SK-N-SH (cell line): ENCODE measurements around the gene FSTL5. TPM values are rescaled to one million over a fixed set of nuclear protein-coding genes. Genes with fewer than 3 reads are reported as not detected.
A peak's percentile ranks its signal among the peaks of the same experiment; 100 is the strongest.

Source experiments
- CTCF ChIA-PET: fragments of 300-600, 350-600 bp; formaldehyde crosslinking; extraction: SDS; loops from one replicate; lab custom pipeline; 2021; lab: Yijun Ruan, JAX
- POLR2A ChIA-PET: fragments of 350-600 bp; sonication (Branson Sonifier 250); formaldehyde crosslinking; extraction: SDS; loops from one replicate; lab custom pipeline; 2020; ENCODE audit warnings: antibody characterized with exemption, inconsistent platforms; lab: Yijun Ruan, JAX
- DNase-seq: peaks from one replicate; pipeline ENCODE4 v3.0.0; 2012
- H2AFZ ChIP-seq: fragments of 200-600 bp; sonication (generic); 2 replicates; pipeline ENCODE4 v1.8.1; 2016; ENCODE audit warnings: antibody characterized with exemption, mild to moderate bottlenecking, low read depth
- H3F3A ChIP-seq: fragments of 200-600 bp; sonication (generic); replicated peaks from 2 replicates; pipeline ENCODE3; 2016; ENCODE audit warnings: antibody characterized with exemption, mild to moderate bottlenecking; ENCODE audit not compliant: insufficient read depth
- H3K27ac ChIP-seq, 2 experiments: fragments of 200-500 bp in 1 of 2; fragments of 200-600 bp in 1 of 2; sonication (Bioruptor generic) in 1 of 2; sonication (generic), shearing (Covaris generic) in 1 of 2; 2 replicates each; pipeline versions ENCODE4 v1.5.1 to v1.6.1; 2014 to 2016; ENCODE audit warnings: low read depth in 2 of 2, inconsistent platforms in 1 of 2, low read length in 1 of 2, mild to moderate bottlenecking in 1 of 2, mixed read lengths in 1 of 2
- H3K27me3 ChIP-seq: fragments of 200-600 bp; sonication (generic), shearing (Covaris generic); 2 replicates; pipeline ENCODE4 v1.6.1; 2016; ENCODE audit warnings: mixed run types; ENCODE audit not compliant: insufficient read depth
- H3K36me3 ChIP-seq, 2 experiments: fragments of 200-500 bp in 1 of 2; fragments of 200-600 bp in 1 of 2; sonication (Bioruptor generic) in 1 of 2; sonication (generic) in 1 of 2; replicated peaks in 1 of 2; 2 replicates each; pipeline versions ENCODE3 to v1.5.1; 2014 to 2016; ENCODE audit warnings: low read length in 1 of 2, mild to moderate bottlenecking in 1 of 2; ENCODE audit not compliant: insufficient read depth in 2 of 2, control insufficient read depth in 1 of 2
- H3K4me1 ChIP-seq, 2 experiments: fragments of 200-500 bp in 1 of 2; fragments of 200-600 bp in 1 of 2; sonication (Bioruptor generic) in 1 of 2; sonication (generic), shearing (Covaris generic) in 1 of 2; 2 replicates each; pipeline versions ENCODE4 v1.5.1 to v1.6.1; 2014 to 2016; ENCODE audit warnings: low read depth in 1 of 2, low read length in 1 of 2, mixed run types in 1 of 2; ENCODE audit not compliant: insufficient read depth in 2 of 2, control insufficient read depth in 1 of 2
- H3K4me2 ChIP-seq: fragments of 200-600 bp; sonication (generic), shearing (Covaris generic); 2 replicates; pipeline ENCODE4 v1.6.1; 2017; ENCODE audit warnings: mixed run types
- H3K4me3 ChIP-seq, 2 experiments: fragments of 200-500 bp in 1 of 2; fragments of 200-600 bp in 1 of 2; sonication (Bioruptor generic) in 1 of 2; sonication (generic), shearing (Covaris generic) in 1 of 2; 2 replicates each; pipeline versions ENCODE4 v1.5.1 to v1.8.1; 2014 to 2016; ENCODE audit warnings: low read depth in 2 of 2, inconsistent platforms in 1 of 2, low read length in 1 of 2, mild to moderate bottlenecking in 1 of 2, mixed read lengths in 1 of 2, moderate library complexity in 1 of 2
- H3K79me2 ChIP-seq: fragments of 200-600 bp; sonication (generic); 2 replicates; pipeline ENCODE4 v1.8.1; 2017; ENCODE audit warnings: mild to moderate bottlenecking; ENCODE audit not compliant: insufficient read depth
- H3K9ac ChIP-seq: fragments of 200-600 bp; sonication (generic); 2 replicates; pipeline ENCODE4 v1.6.1; 2017; ENCODE audit warnings: mixed run types
- H3K9me2 ChIP-seq: fragments of 200-600 bp; sonication (generic); 2 replicates; pipeline ENCODE4 v1.6.1; 2017; ENCODE audit warnings: mixed run types
- H3K9me3 ChIP-seq: fragments of 200-600 bp; sonication (generic); 2 replicates; pipeline ENCODE4 v1.6.1; 2017; ENCODE audit warnings: mixed run types, mild to moderate bottlenecking, moderate library complexity
- H4K20me1 ChIP-seq: fragments of 200-600 bp; sonication (generic); 2 replicates; pipeline ENCODE4 v1.6.1; 2017; ENCODE audit warnings: mild to moderate bottlenecking, mixed run types; ENCODE audit not compliant: insufficient read depth
- CHD2 ChIP-seq: fragments of 150-350 bp; IDR thresholded peaks from 2 replicates; pipeline ENCODE4 v1.6.1; 2018; ENCODE audit warnings: low read length; ENCODE audit not compliant: partially characterized antibody
- ELF1 ChIP-seq: IDR thresholded peaks from 2 replicates; pipeline ENCODE4 v1.4.0; 2012
- EP300 ChIP-seq, 2 experiments: IDR thresholded peaks; 2 replicates each; pipeline versions ENCODE4 v1.4.0 to v1.6.1; 2012; ENCODE audit warnings: borderline replicate concordance in 1 of 2, low read depth in 1 of 2, low read length in 1 of 2
- EZH2phosphoT487 ChIP-seq: fragments of 200-600 bp; sonication (generic); IDR thresholded peaks from 2 replicates; pipeline ENCODE4 v1.6.1; 2017; ENCODE audit warnings: low read depth, mixed run types, mild to moderate bottlenecking, antibody characterized with exemption, moderate library complexity, borderline replicate concordance
- FOXJ3 ChIP-seq: sonication (generic); formaldehyde crosslinking; IDR thresholded peaks from 2 replicates; pipeline ENCODE4 v1.5.1; 2020; ENCODE audit warnings: mild to moderate bottlenecking, missing genetic modification reagents
- JUND ChIP-seq: IDR thresholded peaks from 2 replicates; pipeline ENCODE4 v1.4.0; 2012
- MEF2A ChIP-seq: IDR thresholded peaks from 2 replicates; pipeline ENCODE4 v1.4.0; 2012; ENCODE audit warnings: low read depth, borderline replicate concordance
- MXI1 ChIP-seq: IDR thresholded peaks from 2 replicates; pipeline ENCODE4 v1.6.1; 2012; ENCODE audit warnings: mild to moderate bottlenecking, low read depth, low read length, improper control_type of control experiment
- NFIC ChIP-seq: IDR thresholded peaks from 2 replicates; pipeline ENCODE4 v1.4.0; 2012; ENCODE audit warnings: borderline replicate concordance
- RAD21 ChIP-seq: IDR thresholded peaks from 2 replicates; pipeline ENCODE4 v1.6.1; 2012; ENCODE audit warnings: mild to moderate bottlenecking, low read length
- RXRA ChIP-seq: IDR thresholded peaks from 2 replicates; pipeline ENCODE4 v1.4.0; 2012; ENCODE audit warnings: low read depth, mild to moderate bottlenecking, borderline replicate concordance
- SMC3 ChIP-seq: IDR thresholded peaks from 2 replicates; pipeline ENCODE4 v1.6.1; 2012; ENCODE audit warnings: low read depth, low read length, improper control_type of control experiment
- TCF12 ChIP-seq: IDR thresholded peaks from 2 replicates; pipeline ENCODE4 v1.4.0; 2012
- YY1 ChIP-seq: IDR thresholded peaks from 2 replicates; pipeline ENCODE4 v1.4.0; 2012; ENCODE audit warnings: low read depth, mild to moderate bottlenecking
- WGBS: methylation state at CpG from one replicate; pipeline ENCODE4 v1.1.6; 2017; ENCODE audit warnings: low lambda C conversion rate; 5-methylcytosine and 5-hydroxymethylcytosine counted together
- polyA plus RNA-seq, 3 experiments: library from polyadenylated mRNA; depleted of rRNA; stranded (reverse); fragments of >200 nt; gene quantifications; 2 replicates each; pipeline ENCODE4 v1.2.3, GENCODE V29; 2012
- TF ChIP-seq, protein P1 (sequence below): fragments of 200-600 bp; sonication (generic); IDR thresholded peaks from 2 replicates; pipeline ENCODE4 v1.6.1; 2017; ENCODE audit warnings: antibody characterized with exemption, mild to moderate bottlenecking, moderate library complexity
- TF ChIP-seq, protein P2 (sequence below): fragments of 150-350 bp; IDR thresholded peaks from 2 replicates; pipeline ENCODE4 v1.6.1; 2016; ENCODE audit warnings: mild to moderate bottlenecking, low read depth, low read length
- TF ChIP-seq, protein P3 (sequence below): IDR thresholded peaks from 2 replicates; pipeline ENCODE4 v1.6.1; 2012; ENCODE audit warnings: mild to moderate bottlenecking, low read depth, low read length, moderate library complexity

Gene FSTL5
- polyA plus RNA-seq, 1 of the 3 experiments (the other 2 are of a cell fraction), result 0.07 TPM

DNA sequence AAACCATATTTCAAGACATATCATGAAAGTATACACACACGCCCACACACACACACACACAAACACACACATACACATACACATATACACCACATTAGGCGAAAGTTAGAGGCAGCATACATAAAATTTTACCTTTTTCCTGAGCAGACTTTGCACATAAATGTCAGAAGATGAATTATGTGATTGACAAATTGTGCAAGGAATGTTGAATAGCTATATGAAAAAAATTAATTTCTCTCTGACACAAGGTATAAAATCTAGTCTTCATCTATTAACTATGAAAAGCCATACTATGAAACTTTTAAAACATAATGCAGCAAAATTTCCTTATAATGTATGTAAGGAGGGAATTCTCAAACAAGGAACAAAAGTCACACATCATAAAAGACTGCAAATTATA is 24.4 kb downstream of the FSTL5 start:
- CTCF ChIA-PET, result no interaction called here

DNA sequence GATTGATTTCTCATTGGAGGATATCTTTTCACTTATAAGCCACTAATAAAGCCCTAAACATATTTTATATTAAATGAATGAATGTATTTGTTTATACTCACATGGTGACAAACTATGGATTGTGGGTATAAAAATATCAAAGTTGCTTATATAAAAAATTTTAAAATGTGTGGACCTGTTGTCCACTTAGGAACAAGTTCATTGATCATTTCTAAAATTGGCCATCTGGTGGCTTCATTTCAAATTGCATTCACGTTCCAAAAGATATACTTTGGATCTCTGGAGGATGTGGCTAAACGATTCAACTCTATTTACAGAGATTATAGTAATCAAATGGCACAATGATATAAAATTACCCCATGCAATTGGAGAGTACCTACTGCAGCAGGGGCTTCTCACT is 32.5 kb downstream of the FSTL5 start:
- no peaks in the 10 kb centered on the region for H4K20me1 ChIP-seq
- H3K4me3 ChIP-seq, result no peak overlapping the region; a peak in 1 of 4 replicates
- CTCF ChIA-PET, result interaction anchor here (1.0 to 1.1 kb wide), 2 partner anchors 11 to 15 kb away, joined by 3 to 4 read pairs; no protein-coding TSS in a partner anchor
- H3K4me2 ChIP-seq, result no peak overlapping the region
- no peak overlapping the region for H2AFZ ChIP-seq
- H3K36me3 ChIP-seq, result no peaks in the 10 kb centered on the region
- no peak for DNase-seq
- H3K9me2 ChIP-seq, result no peaks in the 10 kb centered on the region
- TF ChIP-seq, protein P1, sequence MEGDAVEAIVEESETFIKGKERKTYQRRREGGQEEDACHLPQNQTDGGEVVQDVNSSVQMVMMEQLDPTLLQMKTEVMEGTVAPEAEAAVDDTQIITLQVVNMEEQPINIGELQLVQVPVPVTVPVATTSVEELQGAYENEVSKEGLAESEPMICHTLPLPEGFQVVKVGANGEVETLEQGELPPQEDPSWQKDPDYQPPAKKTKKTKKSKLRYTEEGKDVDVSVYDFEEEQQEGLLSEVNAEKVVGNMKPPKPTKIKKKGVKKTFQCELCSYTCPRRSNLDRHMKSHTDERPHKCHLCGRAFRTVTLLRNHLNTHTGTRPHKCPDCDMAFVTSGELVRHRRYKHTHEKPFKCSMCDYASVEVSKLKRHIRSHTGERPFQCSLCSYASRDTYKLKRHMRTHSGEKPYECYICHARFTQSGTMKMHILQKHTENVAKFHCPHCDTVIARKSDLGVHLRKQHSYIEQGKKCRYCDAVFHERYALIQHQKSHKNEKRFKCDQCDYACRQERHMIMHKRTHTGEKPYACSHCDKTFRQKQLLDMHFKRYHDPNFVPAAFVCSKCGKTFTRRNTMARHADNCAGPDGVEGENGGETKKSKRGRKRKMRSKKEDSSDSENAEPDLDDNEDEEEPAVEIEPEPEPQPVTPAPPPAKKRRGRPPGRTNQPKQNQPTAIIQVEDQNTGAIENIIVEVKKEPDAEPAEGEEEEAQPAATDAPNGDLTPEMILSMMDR, result peak; percentile 53
- TF ChIP-seq RAD21, result peak; percentile 25; the same call in 1 of the 2 replicates
- TF ChIP-seq MXI1, result no peak
- H3K27me3 ChIP-seq, result no peaks in the 10 kb centered on the region
- POLR2A ChIA-PET, result no interaction called here
- no peak overlapping the region for H3K27ac ChIP-seq
- no peaks in the 10 kb centered on the region for H3K79me2 ChIP-seq
- H3K9ac ChIP-seq, result no peak overlapping the region
- H3K4me1 ChIP-seq, result no peaks in the 10 kb centered on the region
- no peaks in the 10 kb centered on the region for H3F3A ChIP-seq
- H3K9me3 ChIP-seq, result no peaks in the 10 kb centered on the region
- 44% methylated on average over 2 of the region's 2 CpGs for WGBS

More for the DNA sequence above, 24.4 kb downstream of the FSTL5 start:
- no peaks in the 10 kb centered on the region for H4K20me1 ChIP-seq
- POLR2A ChIA-PET, result no interaction called here
- no peak overlapping the region for H3K4me2 ChIP-seq
- 32% methylated on average over 2 of the region's 2 CpGs for WGBS
- no peaks in the 10 kb centered on the region for H3K9me2 ChIP-seq
- no peaks in the 10 kb centered on the region for H3K27me3 ChIP-seq
- no peaks in the 10 kb centered on the region for H3K4me1 ChIP-seq
- no peak overlapping the region for H2AFZ ChIP-seq
- TF ChIP-seq JUND (no peak), NFIC (no peak)
- H3K9ac ChIP-seq, result no peak overlapping the region
- no peak for DNase-seq
- H3K79me2 ChIP-seq, result no peaks in the 10 kb centered on the region
- H3K9me3 ChIP-seq, result no peaks in the 10 kb centered on the region
- no peaks in the 10 kb centered on the region for H3F3A ChIP-seq
- no peaks in the 10 kb centered on the region for H3K36me3 ChIP-seq
- no peak overlapping the region for H3K4me3 ChIP-seq
- H3K27ac ChIP-seq, result no peak overlapping the region

DNA sequence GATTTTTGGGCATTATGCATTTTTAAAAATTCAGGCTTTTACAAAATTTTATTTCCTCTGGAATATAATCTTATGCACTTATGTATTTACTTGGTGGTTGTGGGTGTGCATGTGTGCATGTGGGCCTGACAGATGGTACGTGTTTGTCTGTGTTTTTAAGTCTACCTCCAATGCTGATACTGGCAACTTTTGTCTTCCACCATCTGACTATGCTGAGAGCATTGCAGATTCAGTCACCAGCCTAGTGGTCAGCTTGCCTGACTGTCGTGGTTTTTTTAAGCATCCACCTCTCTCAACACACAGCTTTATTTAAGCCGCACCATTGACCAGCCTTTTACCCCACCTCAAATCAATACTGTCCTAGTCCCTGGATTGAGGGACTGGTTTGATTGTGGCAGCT is 37.1 kb downstream of the FSTL5 start:
- no peaks in the 10 kb centered on the region for H3K27me3 ChIP-seq
- H3F3A ChIP-seq, result no peaks in the 10 kb centered on the region
- no peak overlapping the region for H3K4me2 ChIP-seq
- no peaks in the 10 kb centered on the region for H3K4me1 ChIP-seq
- no peak overlapping the region for H2AFZ ChIP-seq
- DNase-seq, result no peak
- no peaks in the 10 kb centered on the region for H3K79me2 ChIP-seq
- ChIA-PET CTCF (no interaction called here), POLR2A (no interaction called here)
- H4K20me1 ChIP-seq, result no peaks in the 10 kb centered on the region
- H3K9me3 ChIP-seq, result no peaks in the 10 kb centered on the region
- H3K9ac ChIP-seq, result no peak overlapping the region
- H3K4me3 ChIP-seq, result no peak overlapping the region
- no peak overlapping the region for H3K27ac ChIP-seq
- no peaks in the 10 kb centered on the region for H3K36me3 ChIP-seq
- WGBS, result 53% methylated on average over 3 of the region's 3 CpGs
- H3K9me2 ChIP-seq, result no peaks in the 10 kb centered on the region
- TF ChIP-seq YY1 (no peak), MEF2A (no peak), ELF1 (no peak), NFIC (no peak), MXI1 (no peak), RXRA (no peak), CHD2 (no peak), TCF12 (no peak), SMC3 (no peak), EP300 (IDR thresholded peaks at IDR 0.05; ENCODE audit: borderline replicate concordance in 1 of 2, low read depth in 1 of 2, low read length in 1 of 2) (no peak), EZH2phosphoT487 (no peak), FOXJ3 (CRISPR knock-in tag) (no peak)
- TF ChIP-seq, protein P2, sequence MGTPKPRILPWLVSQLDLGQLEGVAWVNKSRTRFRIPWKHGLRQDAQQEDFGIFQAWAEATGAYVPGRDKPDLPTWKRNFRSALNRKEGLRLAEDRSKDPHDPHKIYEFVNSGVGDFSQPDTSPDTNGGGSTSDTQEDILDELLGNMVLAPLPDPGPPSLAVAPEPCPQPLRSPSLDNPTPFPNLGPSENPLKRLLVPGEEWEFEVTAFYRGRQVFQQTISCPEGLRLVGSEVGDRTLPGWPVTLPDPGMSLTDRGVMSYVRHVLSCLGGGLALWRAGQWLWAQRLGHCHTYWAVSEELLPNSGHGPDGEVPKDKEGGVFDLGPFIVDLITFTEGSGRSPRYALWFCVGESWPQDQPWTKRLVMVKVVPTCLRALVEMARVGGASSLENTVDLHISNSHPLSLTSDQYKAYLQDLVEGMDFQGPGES, result no peak
- TF ChIP-seq, protein P3, sequence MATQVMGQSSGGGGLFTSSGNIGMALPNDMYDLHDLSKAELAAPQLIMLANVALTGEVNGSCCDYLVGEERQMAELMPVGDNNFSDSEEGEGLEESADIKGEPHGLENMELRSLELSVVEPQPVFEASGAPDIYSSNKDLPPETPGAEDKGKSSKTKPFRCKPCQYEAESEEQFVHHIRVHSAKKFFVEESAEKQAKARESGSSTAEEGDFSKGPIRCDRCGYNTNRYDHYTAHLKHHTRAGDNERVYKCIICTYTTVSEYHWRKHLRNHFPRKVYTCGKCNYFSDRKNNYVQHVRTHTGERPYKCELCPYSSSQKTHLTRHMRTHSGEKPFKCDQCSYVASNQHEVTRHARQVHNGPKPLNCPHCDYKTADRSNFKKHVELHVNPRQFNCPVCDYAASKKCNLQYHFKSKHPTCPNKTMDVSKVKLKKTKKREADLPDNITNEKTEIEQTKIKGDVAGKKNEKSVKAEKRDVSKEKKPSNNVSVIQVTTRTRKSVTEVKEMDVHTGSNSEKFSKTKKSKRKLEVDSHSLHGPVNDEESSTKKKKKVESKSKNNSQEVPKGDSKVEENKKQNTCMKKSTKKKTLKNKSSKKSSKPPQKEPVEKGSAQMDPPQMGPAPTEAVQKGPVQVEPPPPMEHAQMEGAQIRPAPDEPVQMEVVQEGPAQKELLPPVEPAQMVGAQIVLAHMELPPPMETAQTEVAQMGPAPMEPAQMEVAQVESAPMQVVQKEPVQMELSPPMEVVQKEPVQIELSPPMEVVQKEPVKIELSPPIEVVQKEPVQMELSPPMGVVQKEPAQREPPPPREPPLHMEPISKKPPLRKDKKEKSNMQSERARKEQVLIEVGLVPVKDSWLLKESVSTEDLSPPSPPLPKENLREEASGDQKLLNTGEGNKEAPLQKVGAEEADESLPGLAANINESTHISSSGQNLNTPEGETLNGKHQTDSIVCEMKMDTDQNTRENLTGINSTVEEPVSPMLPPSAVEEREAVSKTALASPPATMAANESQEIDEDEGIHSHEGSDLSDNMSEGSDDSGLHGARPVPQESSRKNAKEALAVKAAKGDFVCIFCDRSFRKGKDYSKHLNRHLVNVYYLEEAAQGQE, result no peak
